Kidney capillary endothelial cell (primary cell): ENCODE measurements around the gene PTPRO.
A peak's percentile ranks its signal among the peaks of the same experiment; 100 is the strongest.
"Not testable (repeated sequence)": the region's sequence is repeated elsewhere in the genome, so short reads cannot be mapped to it uniquely, and the experiment has no call there.

Experiments
- DNase-seq: peaks from one replicate; pipeline ENCODE4 v3.0.0-alpha.2; 2018; ENCODE audit warnings: low spot score

The PTPRO gene

DNA sequence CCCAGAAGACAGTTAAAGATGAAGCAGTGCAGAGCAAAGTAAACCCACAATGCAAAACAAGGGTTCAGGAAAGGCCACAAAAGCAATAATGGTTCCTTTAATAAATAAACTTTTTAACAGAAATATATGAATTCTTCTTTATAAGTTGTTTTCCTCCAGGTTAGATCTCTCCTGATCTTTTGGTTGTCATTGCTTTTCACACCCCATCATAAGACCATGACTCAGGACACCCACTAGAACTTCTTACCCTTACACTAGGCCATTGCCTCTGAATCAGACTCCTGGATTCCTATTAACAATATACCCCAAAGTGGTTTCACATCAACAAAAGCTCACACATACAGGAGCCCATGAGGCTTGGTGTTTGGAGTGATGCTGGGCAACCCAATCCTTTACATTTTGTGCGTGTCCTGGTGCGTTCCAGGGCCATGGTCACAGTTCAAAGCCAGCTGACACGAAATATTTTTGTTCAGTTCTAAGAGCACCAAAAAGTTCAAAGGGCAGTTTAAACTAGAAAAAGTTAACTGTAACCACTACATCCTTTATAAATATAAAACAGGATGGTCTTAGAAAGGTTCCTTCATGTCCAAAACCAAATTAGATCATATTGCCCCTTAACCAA, 279.9 kb downstream of the PTPRO start:
- DNase-seq: no peak

- DNase-seq: no peak
These were observed 281.3 kb downstream of the PTPRO start for GRCh38 chr12:15603474-15604085.

- no peak for DNase-seq
These were observed 283.7 kb downstream of the PTPRO start for GRCh38 chr12:15605881-15606590.

- no peak for DNase-seq
These were observed 286.1 kb downstream of the PTPRO start for GRCh38 chr12:15608406-15608805.

GRCh38 chr12:15608941-15609340, 286.6 kb downstream of the PTPRO start:
- DNase-seq: no peak

DNA sequence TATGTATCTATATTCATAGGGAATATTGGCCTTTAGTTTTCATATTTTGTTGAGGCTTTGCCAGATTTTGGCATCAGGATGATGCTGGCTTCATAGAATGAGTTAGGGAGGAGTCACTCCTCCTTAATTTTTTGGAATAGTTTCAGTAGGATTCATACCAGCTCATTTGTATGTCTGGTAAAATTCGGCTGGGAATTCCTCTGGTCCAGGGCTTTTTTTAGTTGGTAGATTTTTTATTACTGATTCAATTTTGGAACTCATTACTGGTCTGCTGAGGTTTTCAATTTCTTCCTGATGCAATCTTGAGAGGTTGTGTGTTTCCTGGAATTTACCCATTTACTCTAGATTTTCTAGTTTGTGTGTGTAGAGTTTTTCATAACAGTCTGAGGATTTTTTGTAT, 291.7 kb downstream of the PTPRO start:
- no peak for DNase-seq

- not testable (repeated sequence) for DNase-seq
These were observed 294.2 kb downstream of the PTPRO start for GRCh38 chr12:15616495-15616894.

GRCh38 chr12:15620741-15621539, 298.6 kb downstream of the PTPRO start:
- DNase-seq: no peak

GRCh38 chr12:15625075-15625474, 302.8 kb downstream of the PTPRO start:
- DNase-seq: no peak

DNA sequence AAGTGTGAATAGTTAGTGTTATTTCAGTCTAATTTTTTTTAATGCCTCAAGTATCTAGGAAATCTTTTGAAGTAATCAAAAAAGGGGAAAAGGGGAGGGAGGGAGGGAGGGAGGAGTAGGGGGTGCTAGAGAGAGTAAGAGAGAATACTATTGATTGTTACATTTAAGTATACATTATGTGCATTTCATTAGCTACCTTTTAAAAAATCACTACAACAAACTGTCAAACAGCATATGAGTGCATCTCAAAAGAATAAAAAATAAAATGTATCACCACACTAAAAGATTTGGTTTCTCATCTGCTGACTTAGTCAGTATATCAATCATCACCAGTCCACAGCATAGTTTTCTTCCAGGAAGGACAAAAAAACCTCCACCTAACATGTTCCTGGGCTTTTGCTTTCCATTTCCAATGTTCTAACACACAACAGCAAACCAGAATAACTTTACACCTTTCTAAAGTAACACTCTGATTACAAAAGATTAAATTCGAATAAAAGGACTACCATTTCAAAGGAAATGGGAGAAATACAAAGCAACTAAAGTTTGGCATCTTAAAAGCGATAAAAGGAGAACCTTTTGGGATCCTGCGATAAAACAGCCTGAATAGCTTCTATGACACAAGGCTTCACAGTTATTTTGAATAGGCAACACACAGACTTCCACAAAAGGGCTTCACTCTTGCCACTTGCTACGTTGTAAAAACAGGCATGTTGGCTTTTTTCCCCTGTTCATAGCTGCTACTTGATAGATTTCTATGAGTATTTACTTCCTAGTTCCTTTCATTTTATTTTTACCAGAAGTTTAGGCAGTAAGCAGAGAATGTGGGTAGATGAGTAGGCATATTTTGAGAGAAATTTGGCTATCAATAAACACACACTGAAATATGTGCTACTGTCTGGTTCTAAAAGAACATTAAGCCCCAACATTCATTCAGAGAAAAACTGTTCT, 306.0 kb downstream of the PTPRO start:
- no peak for DNase-seq

DNA sequence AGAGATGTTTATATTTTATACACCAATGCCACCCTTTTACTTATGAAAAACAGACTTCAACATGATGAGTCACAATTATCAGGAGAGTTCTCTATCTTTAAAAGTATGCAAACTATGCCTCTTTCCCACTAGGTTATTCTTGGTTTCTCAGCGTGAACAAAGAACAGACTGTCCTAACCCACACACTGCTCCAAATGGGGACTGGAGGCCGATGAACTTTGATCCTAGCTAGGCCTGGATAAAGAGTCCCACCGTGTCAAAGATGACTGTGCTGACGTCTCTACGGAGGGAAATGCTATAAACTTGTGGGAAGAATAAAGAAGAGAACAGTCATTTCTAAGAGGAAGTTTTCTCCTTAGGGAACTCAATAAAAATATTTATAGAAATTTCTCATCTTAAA, 306.8 kb downstream of the PTPRO start:
- DNase-seq: peak; percentile 28

GRCh38 chr12:15629761-15630160, 307.5 kb downstream of the PTPRO start:
- no peak for DNase-seq

DNA sequence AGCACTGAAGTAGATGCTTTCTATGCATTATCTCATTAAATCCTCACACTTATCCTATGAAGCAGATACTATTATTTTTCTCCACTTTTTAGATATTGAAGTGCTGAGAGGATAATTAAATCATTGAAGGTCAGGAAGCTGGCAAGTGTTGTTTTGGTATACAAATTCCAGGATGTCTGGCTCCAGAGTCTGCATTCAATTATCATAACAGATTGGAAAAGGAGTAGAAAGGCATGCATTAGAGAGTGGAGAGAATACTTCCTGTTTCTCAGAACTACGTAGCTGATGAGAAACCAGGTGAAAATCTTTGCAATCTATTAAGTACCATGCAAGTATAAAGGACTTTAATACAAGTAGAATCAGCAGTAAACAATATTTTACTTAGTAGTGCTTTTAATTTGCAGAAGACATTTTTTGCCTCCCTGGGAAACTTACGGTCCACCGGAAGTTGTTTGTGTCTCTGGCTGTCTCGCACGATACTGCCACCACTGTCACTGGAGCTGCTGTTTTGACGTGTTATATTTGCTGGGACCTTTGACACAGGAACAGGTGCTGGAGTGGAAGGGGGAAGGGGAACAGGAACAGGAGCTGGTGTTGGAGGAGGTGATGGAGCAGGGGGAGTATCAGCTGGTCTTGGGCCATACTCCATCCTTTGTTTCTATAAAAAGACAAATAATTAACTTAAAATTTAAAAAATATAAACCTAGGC, 308.9 kb downstream of the PTPRO start:
- no peak for DNase-seq

GRCh38 chr12:15632708-15633107, 310.4 kb downstream of the PTPRO start:
- no peak for DNase-seq

GRCh38 chr12:15633201-15633600, 310.9 kb downstream of the PTPRO start:
- no peak for DNase-seq

DNA sequence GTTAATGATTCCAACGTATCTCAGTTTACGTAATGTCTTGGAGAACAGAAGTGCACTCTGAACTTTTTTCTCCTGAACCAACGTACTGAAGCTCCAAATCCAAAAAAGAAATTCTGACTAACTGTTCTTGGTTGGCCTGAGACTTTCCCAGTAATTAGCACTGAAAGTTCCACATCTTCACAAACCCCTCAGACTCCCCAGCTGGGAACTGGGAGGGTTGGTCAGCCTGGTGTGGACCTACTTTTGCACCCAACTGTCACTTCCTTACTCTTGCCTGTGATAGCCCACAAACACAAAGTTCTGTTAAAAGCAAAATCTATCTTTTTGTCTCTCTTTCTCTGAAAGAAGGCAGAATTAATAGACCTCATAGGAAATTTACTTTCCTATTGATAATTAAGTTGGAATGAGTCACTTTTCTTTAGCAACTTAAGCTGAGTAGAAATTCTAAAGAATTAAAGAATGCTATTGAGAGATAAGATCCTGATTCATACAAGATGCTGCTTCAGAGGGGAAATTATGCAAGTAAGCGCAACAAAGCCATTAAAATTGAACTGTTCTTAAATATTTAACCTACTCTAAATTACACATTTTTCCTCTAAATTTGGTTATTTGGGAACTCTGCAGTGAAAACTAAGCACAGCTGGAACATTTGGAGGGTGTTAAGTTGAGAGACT, 311.8 kb downstream of the PTPRO start:
- DNase-seq: no peak

- DNase-seq: no peak
These were observed 314.0 kb downstream of the PTPRO start for GRCh38 chr12:15636060-15636890.

GRCh38 chr12:15638231-15638630, 315.9 kb downstream of the PTPRO start:
- no peak for DNase-seq

DNA sequence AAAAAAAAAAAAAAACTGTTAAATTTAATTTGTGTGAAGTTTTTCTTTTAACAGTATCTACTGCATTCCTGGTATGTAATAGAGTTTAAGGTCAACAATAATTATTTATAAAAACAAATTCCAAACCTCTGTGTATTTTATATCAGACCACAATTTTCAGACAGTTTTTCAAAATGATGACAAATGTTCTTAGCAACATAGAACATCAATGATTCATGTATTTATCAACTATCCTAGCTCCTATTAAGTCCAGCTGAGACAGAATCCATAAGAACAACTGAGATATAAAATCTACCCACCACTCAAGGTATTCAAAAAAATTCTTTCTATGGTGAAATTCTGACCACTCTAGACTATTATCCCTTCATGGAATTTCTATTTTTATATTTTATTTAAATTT, 322.4 kb downstream of the PTPRO start:
- DNase-seq: no peak
